Renal cortex interstitium (tissue), 11 donors: Measurements from ENCODE around the gene RNF115. TPM values are rescaled to one million over a fixed set of nuclear protein-coding genes. Genes with fewer than 3 reads are reported as not detected.
"Not testable (repeated sequence)": the region's sequence is repeated elsewhere in the genome, so short reads cannot be mapped to it uniquely, and the experiment has no call there.

Experiments
- DNase-seq, 11 donors: peaks; one replicate each; pipeline ENCODE4 v3.0.0-alpha.2; 2013; ENCODE audit warnings: low read depth in 9 of 11, low spot score in 4 of 11; ENCODE audit errors: extremely low read depth in 1 of 11
- polyA plus RNA-seq, 3 donors: library from polyadenylated mRNA; unstranded; fragments of 120-200 nt; gene quantifications; one replicate each; pipeline ENCODE4 v1.2.1, GENCODE V29; 2013; ENCODE audit not compliant: insufficient read length in 3 of 3

The RNF115 gene
- polyA plus RNA-seq, 3 donors = 13.2 to 22.0 (median 16.7) TPM

- no peak for DNase-seq
Observed at GRCh38 chr1:145795257-145795881, 28.5 kb downstream of the RNF115 start.

GRCh38 chr1:145792484-145792883 is 31.4 kb downstream of the RNF115 start:
- no peak for DNase-seq

GRCh38 chr1:145791860-145792259 is 32.0 kb downstream of the RNF115 start:
- DNase-seq = not testable (repeated sequence)

- no peak for DNase-seq
Observed at GRCh38 chr1:145788580-145788979, 35.3 kb downstream of the RNF115 start.

GRCh38 chr1:145786271-145786670 is 37.6 kb downstream of the RNF115 start:
- no peak for DNase-seq

- DNase-seq = no peak
Observed at GRCh38 chr1:145785547-145785946, 38.3 kb downstream of the RNF115 start.

DNA sequence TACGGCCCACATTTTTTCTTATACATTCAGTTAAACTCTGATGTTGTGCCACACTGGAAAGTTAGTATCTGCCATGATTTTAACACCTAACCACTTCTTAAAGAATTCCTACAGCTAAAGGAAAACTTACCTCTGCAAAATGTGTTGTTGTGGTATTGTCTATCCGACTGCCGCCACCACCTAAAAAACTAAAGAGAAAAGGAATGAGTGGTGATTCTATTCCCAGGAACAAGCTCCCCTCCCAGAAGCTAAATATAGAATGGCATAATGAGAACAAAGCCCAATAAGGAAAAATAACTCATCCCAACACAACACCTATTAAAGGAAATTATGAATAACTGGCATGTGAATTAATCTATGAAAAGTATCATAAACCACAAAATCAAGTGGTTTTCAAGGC is 39.5 kb downstream of the RNF115 start:
- DNase-seq = no peak

DNA sequence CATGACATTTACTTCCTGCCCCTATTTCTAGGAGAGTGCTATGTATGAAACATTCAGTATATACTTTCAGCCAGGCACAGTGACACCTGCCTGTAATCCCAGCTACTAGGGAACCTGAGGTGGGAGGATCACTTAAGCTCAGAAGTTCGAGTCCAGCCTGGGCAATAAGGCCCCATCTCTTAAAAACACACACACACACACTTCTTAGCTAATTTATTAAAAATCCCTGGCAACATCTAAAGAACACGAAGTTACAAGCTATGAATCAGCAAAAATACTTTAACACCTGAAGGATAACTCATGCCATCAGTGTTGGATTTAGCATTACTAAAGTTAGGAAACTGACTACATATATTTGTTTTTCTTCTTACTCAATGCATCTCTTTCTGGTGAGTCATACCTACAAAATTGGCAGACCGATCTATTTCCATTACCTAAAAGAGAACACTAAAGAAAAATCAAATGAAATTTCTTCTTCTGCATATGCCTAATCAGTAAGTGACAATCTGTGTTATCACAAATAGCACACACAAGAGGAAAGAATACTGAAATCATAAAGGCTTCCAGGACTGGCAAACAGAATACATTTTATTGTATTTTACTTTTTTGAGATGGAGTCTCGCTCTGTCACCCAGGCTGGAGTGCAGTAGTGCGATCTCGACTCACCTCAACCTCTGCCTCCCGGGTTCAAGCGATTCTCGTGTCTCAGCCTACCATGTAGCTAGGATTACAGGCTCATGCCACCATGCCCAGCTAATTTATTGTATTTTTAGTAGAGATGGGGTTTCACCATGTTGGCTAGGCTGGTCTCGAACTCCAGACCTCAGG is 41.4 kb downstream of the RNF115 start:
- DNase-seq = no peak

DNA sequence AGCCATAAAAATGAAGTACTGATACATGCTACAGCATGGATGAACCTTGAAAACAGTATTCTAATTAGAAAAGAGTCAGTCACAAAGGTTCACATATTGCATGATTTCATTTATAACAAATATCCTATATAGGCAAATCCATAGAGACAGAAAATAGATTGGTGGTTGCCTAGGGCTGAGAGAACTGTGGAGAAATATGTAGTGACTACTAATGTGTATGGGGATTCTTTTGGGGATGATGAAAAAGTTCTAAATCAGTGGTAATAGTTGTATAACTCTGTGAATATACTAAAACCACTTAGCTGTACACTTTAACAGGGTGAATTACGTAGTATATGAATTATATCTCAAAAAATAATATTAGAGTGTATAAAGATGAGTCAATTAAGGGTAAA is 45.8 kb downstream of the RNF115 start:
- DNase-seq = no peak

DNA sequence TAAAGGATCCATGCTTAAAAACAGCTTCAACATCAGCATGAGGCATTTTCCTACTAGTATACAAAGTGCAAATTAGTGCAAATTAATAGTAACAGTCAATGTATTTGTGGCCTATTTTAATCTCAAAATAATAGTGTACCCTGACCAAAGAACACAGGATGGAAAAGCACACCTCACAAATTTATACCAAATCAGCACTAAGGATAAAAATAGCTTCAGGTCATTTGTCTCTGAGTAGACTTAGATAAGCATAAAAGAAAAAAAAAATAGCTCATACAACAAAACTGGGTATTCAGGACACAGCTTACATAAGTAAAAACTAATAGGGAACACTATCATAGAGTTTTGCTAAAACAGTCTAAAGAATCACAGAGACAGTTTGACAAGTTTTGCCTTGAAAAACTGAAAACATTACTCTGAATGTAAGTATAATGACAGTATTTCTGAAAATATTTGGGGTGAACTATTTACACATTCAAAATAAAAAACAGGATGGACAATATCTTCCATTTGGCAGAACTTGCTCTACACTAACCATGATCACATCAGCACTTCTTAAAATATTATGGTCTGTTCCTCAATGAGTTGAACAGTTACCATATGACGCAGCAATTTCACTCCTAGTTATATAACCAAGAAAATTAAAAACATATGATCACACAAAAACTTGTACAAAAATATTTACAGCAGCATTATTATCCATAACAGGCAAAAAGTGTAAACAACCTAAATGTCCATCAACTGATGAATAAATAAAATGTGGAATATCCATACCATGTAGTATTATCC is 46.3 kb downstream of the RNF115 start:
- DNase-seq = no peak

DNA sequence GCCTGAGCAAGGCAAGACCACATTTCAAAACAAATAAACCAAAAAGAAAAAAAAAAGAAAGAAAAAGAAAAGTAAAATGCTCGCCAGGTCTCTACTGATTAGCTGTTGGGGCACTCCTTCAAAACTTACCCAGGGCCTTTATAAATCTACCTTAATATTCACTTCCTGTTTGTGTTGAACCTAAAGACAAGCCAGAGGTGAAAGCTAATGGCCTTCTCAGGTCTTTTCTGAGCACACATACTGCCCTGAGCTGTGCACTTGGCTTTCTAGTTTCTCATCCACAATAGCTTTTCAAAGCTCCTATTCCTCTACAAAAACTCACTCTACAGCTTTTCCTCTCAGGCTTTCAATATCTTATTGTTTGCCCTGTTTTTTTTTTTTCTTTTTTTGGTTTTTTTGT is 50.5 kb downstream of the RNF115 start:
- no peak for DNase-seq

GRCh38 chr1:145771056-145771455 is 52.8 kb downstream of the RNF115 start:
- no peak for DNase-seq

DNA sequence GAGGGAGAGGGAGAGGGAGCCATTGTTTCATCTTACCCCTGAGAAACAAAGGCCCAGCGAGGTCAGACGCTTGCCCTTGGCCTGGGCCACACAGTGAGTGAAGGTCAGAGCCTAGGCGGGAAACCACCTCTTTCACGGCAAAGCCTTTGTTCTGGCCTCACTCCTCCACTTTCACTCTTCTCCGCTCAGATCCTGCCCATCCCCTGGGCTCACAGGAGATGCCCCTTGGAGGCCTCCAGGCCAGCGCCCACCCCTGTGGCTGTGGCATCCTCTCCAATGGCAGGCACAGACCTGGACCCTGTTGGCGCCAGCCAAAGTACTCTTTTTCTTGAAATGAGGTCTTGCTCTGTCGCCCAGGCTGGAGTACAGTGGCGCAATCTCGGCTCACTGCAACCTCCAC is 55.9 kb downstream of the RNF115 start:
- DNase-seq = not testable (repeated sequence)

- not testable (repeated sequence) for DNase-seq
Observed at GRCh38 chr1:145766926-145767325, 57.0 kb downstream of the RNF115 start.

DNA sequence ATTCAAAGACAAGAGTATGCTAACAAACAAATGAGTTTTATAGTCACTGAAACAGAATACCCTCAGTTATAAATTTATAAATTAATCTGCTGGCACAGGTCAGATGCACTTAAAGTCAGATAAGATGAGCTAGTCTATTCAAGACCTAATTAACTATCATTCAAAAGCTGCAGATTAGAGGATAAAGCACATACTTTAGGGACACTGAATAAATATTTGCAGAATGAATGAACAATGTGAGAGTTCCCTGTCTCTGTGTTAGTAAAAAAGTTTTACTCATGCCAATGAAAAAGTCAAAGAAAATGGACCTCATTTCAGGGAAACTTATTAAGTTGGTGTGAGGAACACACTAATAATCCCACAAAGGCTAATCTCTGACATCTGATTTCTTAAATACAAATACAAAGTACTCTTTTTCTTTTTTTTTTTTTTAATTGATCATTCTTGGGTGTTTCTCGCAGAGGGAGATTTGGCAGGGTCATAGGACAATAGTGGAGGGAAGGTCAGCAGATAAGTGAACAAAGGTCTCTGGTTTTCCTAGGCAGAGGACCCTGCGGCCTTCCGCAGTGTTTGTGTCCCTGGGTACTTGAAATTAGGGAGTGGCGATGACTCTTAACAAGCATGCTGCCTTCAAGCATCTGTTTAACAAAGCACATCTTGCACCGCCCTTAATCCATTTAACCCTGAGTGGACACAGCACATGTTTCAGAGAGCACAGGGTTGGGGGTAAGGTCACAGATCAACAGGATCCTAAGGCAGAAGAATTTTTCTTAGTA is 58.1 kb downstream of the RNF115 start:
- DNase-seq = not testable (repeated sequence)

- DNase-seq = not testable (repeated sequence)
Observed at GRCh38 chr1:145765127-145765526, 58.8 kb downstream of the RNF115 start.

- not testable (repeated sequence) for DNase-seq
Observed at GRCh38 chr1:145764231-145764940, 59.5 kb downstream of the RNF115 start.

GRCh38 chr1:145762001-145762400 is 61.9 kb downstream of the RNF115 start:
- DNase-seq = not testable (repeated sequence)
